ENCODE results near the gene GPATCH3. TPM values are rescaled to one million over a fixed set of nuclear protein-coding genes. Genes with fewer than 3 reads are reported as not detected.

GPATCH3 gene
- total RNA-seq, 1 donor from 2014 or later: 23.9 TPM

DNA sequence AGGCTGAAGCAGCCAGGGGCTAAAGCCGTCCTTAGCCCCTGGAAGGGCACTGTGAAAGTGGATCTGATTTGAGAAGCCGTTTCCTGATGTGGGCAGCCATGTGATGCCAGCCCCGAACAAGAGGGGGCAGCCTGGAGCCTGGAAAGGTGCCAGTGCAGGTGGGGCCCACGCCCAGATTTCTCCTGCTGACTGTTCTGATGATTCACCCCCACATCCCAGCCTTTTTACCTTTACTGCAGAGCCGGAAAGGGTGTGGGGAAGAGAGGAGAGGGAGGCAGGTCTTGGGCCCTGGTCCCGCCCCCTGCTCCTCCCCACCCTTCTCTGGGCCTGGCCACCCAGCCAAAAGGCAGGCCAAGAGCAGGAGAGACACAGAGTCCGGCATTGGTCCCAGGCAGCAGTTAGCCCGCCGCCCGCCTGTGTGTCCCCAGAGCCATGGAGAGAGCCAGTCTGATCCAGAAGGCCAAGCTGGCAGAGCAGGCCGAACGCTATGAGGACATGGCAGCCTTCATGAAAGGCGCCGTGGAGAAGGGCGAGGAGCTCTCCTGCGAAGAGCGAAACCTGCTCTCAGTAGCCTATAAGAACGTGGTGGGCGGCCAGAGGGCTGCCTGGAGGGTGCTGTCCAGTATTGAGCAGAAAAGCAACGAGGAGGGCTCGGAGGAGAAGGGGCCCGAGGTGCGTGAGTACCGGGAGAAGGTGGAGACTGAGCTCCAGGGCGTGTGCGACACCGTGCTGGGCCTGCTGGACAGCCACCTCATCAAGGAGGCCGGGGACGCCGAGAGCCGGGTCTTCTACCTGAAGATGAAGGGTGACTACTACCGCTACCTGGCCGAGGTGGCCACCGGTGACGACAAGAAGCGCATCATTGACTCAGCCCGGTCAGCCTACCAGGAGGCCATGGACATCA is 37.2 kb downstream of the GPATCH3 start, which contains the start of gene SFN:
Gene SFN, plus strand, starts transcription at position 369 of the 904 bp plus-strand sequence. Its CDS starts 64 bp downstream, at position 433.
- peaks cover 11% of the 10 kb centered on the region for H3K4me1 Mint-ChIP-seq (ENCODE audit: low read depth)
- no peak for DNase-seq (ENCODE audit: low spot score, unreplicated experiment)
- TF ChIP-seq, protein P1, sequence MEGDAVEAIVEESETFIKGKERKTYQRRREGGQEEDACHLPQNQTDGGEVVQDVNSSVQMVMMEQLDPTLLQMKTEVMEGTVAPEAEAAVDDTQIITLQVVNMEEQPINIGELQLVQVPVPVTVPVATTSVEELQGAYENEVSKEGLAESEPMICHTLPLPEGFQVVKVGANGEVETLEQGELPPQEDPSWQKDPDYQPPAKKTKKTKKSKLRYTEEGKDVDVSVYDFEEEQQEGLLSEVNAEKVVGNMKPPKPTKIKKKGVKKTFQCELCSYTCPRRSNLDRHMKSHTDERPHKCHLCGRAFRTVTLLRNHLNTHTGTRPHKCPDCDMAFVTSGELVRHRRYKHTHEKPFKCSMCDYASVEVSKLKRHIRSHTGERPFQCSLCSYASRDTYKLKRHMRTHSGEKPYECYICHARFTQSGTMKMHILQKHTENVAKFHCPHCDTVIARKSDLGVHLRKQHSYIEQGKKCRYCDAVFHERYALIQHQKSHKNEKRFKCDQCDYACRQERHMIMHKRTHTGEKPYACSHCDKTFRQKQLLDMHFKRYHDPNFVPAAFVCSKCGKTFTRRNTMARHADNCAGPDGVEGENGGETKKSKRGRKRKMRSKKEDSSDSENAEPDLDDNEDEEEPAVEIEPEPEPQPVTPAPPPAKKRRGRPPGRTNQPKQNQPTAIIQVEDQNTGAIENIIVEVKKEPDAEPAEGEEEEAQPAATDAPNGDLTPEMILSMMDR (IDR thresholded peaks at IDR 0.05; ENCODE audit: unreplicated experiment): peak; percentile 37
- H3K36me3 Mint-ChIP-seq (ENCODE audit: insufficient read depth): no peaks in the 10 kb centered on the region
- peaks cover 7% of the 10 kb centered on the region for H3K27me3 Mint-ChIP-seq
- H3K4me3 Mint-ChIP-seq (ENCODE audit: low read depth): peak within 1 kb of the TSS; percentile 45
- peak within 1 kb of the TSS; percentile 97 for H3K27ac Mint-ChIP-seq
- H3K9me3 Mint-ChIP-seq (ENCODE audit: low read depth): no peaks in the 10 kb centered on the region

DNA sequence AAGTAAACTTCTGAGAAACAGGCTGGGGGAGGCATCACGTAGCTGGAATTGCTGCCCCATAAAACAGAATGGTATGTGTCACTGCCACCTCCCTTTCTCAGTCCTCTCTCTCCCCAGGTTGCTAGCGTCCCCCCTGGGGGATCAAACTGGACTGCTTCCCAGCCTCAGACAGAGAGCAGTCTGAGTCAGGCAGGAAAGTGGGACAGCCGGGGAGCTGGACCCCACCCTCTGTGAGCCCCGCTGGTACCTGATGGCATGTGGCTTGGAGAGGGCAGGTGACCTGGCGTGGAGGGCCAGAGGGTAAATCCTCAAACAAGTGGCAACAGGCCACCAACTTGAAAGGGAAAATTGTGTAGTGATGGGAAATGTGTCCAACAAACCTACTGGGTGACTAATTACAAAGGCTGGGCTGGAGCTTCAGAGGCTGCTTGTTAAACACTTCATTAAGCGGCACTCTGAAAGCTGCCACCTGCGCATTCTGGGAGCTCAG is 38.3 kb downstream of the GPATCH3 start:
- TF ChIP-seq, protein P1 (IDR thresholded peaks at IDR 0.05; ENCODE audit: unreplicated experiment): no peak
- H3K4me1 Mint-ChIP-seq (ENCODE audit: low read depth): peaks cover 8% of the 10 kb centered on the region
- no peaks in the 10 kb centered on the region for H3K36me3 Mint-ChIP-seq (ENCODE audit: insufficient read depth)
- no peaks in the 10 kb centered on the region for H3K9me3 Mint-ChIP-seq (ENCODE audit: low read depth)
- peak overlapping the region; percentile 80 for H3K27ac Mint-ChIP-seq
- H3K27me3 Mint-ChIP-seq: peaks cover 7% of the 10 kb centered on the region
- H3K4me3 Mint-ChIP-seq (ENCODE audit: low read depth): no peak overlapping the region
- no peak for DNase-seq (ENCODE audit: low spot score, unreplicated experiment)

DNA sequence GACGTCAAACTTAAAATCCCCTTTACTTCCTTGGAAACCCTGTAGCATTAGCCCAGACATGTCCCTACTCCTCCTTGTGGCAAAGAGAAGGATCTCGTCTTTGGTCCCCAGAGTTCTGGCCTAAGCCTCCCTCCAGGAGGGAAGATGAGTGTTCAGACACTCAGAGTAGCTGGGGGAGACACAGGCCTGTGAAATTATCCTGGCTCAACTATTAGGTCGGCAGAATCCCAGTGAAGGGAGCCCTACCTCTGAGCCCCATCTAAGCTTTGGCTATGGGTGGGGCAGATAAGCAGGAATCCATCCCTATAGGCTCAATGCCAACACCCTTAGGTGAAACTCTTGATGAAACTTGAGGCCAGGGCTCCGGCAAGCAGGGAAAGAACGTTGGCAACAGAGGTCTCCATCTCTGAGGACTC is 39.0 kb downstream of the GPATCH3 start:
- H3K4me3 Mint-ChIP-seq (ENCODE audit: low read depth): no peak overlapping the region
- TF ChIP-seq, protein P1 (IDR thresholded peaks at IDR 0.05; ENCODE audit: unreplicated experiment): peak; percentile 12
- H3K36me3 Mint-ChIP-seq (ENCODE audit: insufficient read depth): no peaks in the 10 kb centered on the region
- H3K4me1 Mint-ChIP-seq (ENCODE audit: low read depth): peaks cover 8% of the 10 kb centered on the region
- H3K27ac Mint-ChIP-seq: no peak overlapping the region
- H3K27me3 Mint-ChIP-seq: peaks cover 7% of the 10 kb centered on the region
- no peaks in the 10 kb centered on the region for H3K9me3 Mint-ChIP-seq (ENCODE audit: low read depth)
- DNase-seq (ENCODE audit: low spot score, unreplicated experiment): no peak

DNA sequence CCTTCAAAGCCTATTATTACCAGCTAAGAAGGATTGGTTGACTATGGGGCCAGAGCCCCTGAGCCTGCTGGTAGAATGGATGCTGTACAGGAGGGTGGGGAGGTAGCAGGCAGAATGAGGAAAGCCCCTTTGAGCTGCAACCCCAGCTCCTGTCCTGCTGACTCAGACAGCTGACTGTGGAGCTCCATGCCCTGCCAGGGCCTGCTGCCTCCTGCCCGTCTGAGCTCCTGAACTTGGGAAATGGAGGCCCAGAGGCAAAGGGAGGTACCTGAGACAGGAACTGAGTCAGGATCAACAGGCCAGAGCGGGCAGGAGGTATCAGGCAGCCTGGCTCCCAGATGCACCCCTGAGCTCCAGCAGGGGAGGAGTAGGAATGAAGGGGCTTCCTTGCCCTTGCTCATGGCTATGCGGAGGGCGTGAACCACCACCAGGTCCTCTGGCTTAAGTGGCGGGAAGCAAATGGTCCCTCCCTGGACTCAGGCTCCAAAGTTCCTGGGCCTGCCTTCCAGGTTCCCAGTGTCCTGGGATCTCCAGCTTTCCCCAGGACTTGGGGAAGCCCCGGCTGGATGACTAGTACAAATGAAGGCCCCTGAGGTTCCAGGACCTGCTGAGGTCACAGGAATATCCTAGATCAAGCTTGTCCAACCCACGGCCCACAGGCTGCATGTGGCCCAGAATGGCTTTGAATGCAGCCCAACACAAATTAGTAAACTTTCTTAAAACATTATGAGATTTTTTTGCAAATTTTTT is 41.2 kb downstream of the GPATCH3 start:
- no peak overlapping the region for H3K27ac Mint-ChIP-seq
- H3K27me3 Mint-ChIP-seq: peaks cover 3% of the 10 kb centered on the region
- peaks cover 3% of the 10 kb centered on the region for H3K36me3 Mint-ChIP-seq (ENCODE audit: insufficient read depth)
- no peaks in the 10 kb centered on the region for H3K9me3 Mint-ChIP-seq (ENCODE audit: low read depth)
- H3K4me3 Mint-ChIP-seq (ENCODE audit: low read depth): no peak overlapping the region
- TF ChIP-seq, protein P1 (IDR thresholded peaks at IDR 0.05; ENCODE audit: unreplicated experiment): no peak
- no peak for DNase-seq (ENCODE audit: low spot score, unreplicated experiment)
- peaks cover under 1% of the 10 kb centered on the region for H3K4me1 Mint-ChIP-seq (ENCODE audit: low read depth)

DNA sequence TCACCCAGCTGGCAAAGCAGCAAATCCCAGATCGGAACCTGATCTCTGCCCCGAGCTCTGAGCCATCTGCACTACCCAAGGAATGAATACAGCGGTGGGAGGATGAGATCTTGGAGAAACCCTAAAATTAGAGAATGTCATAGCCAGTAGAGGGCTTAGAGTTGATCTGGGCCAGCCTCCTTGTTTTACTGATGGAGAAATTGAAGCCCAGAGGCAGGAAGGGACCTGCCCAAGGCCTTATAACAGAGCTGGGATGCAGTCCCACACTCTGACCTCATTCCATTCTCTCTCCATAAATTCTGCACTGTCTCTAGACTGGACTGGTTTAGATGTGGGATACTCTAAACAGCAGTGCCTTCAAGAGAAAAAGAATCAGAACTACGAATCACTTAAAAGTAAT is 42.1 kb downstream of the GPATCH3 start:
- DNase-seq (ENCODE audit: low spot score, unreplicated experiment): no peak
- Mint-ChIP-seq H3K4me3 (ENCODE audit: low read depth) (no peak overlapping the region), H3K4me1 (ENCODE audit: low read depth) (no peaks in the 10 kb centered on the region), H3K27me3 (peaks cover 2% of the 10 kb centered on the region), H3K36me3 (ENCODE audit: insufficient read depth) (peaks cover 5% of the 10 kb centered on the region), H3K9me3 (ENCODE audit: low read depth) (no peaks in the 10 kb centered on the region), H3K27ac (no peak overlapping the region)
- TF ChIP-seq, protein P1 (IDR thresholded peaks at IDR 0.05; ENCODE audit: unreplicated experiment): no peak

Data from progenitor cell of endocrine pancreas (in vitro differentiated cells).